GM12874 (cell line): ENCODE results near the gene BANF2.

Source experiments
- TF ChIP-seq, protein P1 (sequence below): IDR thresholded peaks from 2 replicates; pipeline ENCODE4 v1.5.1; 2011; ENCODE audit warnings: low read depth, mild to moderate bottlenecking, control low read depth, low read length, moderate library complexity; ENCODE audit not compliant: insufficient read depth

The BANF2 gene

DNA sequence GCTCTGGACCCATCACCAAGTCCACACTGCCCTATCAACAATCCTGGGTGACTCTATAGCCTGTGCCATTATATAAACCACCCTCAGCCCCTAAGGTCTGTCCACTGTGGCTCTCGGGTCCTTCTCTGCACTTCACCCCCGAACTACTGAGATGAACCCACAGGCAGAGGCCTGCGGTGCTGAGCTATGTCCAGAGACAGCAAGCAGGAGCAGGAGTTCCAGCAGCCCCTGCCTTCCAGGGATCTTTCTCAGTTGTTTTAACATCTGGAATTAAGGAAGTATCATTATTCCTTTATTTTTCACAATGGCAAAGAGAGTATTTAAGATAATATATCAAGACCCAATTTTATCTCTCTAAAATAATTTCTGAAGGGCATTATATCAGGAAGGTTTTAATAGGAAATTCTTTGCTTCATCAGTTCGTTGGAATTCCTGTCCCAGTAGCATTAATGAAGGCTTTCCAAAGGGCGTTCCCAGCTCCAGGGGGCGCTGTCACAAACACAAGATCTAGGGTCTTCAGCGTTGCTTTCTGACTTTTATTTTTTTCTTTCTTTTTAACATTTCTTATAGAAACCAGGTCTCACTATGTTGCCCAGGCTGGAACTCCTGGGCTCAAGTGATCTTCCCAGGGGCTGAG lies 45.0 kb upstream of the BANF2 start:
- TF ChIP-seq, protein P1, sequence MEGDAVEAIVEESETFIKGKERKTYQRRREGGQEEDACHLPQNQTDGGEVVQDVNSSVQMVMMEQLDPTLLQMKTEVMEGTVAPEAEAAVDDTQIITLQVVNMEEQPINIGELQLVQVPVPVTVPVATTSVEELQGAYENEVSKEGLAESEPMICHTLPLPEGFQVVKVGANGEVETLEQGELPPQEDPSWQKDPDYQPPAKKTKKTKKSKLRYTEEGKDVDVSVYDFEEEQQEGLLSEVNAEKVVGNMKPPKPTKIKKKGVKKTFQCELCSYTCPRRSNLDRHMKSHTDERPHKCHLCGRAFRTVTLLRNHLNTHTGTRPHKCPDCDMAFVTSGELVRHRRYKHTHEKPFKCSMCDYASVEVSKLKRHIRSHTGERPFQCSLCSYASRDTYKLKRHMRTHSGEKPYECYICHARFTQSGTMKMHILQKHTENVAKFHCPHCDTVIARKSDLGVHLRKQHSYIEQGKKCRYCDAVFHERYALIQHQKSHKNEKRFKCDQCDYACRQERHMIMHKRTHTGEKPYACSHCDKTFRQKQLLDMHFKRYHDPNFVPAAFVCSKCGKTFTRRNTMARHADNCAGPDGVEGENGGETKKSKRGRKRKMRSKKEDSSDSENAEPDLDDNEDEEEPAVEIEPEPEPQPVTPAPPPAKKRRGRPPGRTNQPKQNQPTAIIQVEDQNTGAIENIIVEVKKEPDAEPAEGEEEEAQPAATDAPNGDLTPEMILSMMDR = peak; percentile 41

DNA sequence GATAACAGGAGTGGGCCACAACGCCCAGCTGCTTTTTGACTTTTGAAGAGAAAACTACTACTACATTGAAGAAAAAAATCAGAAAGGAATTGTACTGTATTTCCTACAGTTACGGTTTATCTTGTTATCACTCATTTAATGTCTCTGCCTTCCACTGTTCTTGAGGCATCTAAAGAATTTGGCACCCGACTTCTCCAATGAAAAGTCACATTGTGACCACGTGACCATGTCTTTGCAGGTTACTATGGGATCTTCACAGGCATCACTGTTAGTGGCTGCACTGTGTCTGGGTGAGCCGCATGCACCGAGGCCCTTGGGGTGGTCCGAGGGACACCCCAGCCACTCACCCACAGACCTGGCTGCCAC lies 44.5 kb upstream of the BANF2 start:
- TF ChIP-seq, protein P1 = no peak

DNA sequence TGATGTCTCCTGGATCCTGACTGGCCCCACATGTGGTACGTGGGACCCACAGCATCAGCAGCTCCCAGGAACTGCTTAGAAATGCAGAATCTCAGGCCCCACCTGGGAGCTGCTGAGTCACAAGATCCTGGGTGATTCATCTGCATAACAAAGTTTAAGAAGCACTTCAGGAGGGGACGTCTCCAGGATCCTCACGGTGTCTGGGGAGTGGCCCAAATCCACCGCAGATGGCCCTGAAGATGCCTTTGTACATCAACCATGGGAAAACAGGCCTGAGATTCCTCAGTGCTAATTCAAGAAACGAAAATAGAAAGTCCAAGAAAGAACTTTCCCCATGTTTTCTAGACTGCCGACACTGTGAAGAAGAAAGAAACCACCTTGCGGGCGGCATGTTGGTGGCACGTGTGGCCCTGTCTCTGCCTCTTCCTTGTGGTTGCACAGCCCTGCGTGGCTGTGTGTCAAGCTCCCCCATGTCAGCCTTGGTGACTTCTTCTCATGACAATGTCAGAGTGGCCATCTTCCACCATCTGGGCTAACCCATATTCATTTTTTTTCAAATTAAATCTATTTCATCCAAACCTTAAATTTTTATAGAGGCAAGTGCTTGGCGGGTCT lies 43.8 kb upstream of the BANF2 start:
- TF ChIP-seq, protein P1 = no peak

DNA sequence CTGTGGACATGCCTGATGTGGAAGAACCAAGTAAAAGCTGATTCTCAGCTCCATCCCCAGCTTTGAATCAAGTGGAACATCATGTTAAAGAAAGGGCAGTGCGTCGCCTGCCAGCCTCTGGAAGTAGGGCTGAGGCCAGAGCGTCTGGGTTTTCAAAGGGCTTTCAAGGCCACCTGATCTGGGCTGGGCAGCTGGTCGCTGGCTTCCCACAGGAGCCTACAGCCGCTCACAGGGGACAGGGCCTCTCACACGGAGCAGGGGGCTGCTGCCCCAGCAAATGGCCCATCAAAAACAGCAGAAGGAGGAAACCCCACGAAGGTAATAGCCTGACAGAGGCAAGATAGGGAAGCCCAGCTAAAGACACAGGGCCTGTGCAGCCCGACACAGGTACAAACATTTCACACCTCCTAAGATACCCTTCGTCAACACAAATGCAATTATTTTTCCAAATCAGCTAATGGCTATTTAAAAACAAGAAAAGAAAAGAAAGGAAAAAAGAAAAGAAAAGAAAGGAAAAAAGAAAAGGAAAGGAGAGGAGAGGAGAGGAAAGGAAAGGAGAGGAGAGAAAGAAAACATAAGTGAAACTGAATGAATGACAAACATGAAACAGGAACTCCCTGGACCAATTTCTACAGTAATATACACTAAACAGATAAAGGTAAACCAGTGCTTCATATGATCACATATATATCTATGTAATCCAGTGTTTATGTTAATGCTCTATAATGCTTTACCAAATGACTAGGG lies 42.5 kb upstream of the BANF2 start:
- TF ChIP-seq, protein P1 = no peak

DNA sequence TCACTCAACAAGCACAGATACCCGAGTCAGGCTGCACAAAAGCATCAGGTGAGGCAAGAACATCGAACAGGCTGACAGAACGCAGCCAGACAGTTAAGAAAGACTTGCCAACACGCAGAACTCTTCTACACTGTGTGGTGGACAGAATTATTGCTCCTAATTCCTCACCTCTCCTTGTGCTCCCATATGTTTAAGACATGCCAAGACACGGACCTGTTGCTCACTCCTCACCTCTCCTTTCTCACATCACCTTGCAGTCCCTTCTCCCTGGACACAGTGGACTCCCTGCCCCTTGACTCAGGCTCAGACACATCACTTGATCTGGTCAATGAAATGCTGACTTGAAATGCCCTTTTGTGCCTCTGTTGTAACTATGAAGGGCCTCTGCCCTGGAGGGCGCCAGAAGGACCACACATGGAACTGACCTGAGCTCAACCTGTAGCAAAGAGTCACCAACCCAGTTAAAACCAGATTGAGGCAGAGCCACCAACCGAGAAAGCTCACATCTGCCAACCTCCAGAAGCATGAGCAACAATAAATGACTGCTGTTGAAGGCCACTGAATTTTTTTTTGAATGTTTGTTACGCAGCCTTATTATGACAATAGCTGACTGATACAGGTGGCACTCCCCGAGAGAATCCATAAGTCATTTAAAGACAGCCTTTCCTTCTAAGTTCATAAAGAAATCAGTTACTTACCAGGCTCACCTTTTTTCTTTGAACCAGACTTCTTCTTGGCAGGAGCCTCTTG lies 41.7 kb upstream of the BANF2 start:
- TF ChIP-seq, protein P1 = no peak

DNA sequence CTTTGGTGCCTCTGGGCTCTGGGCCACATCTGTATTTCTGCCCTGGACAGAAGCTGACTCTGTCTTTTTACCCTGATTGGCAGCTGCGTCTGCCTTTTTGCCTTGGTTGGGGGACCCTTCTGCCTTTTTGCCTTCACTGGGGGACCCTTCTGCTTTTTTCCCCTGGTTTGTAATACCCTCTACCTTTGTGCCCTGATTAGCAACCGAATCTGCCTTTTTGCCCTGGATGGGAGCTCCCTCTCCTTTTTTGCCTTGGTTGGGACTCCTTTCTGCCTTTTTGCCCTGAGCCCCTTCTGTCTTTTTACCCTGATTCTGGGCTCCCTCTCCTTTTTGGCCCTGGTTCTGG lies 41.1 kb upstream of the BANF2 start:
- TF ChIP-seq, protein P1 = no peak

DNA sequence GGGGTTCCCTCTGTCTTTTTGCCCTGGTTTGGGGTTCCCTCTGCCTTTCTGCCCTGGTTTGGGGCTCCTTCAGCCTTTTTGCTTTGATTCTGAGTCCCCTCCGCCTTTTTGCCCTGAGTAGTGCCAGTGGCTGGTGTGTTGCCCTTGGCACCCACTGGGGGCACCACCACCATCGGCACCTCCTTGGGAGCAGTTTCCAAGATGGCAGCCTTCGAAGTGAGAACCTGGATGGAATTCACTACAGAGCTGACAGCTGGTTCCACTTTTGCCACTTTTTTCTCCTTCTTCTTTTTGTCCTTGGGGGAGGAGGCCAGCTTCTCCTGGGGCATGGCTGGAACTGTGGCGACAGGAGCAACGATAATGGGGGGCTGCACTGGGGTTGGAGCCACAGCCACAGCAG lies 40.0 kb upstream of the BANF2 start:
- TF ChIP-seq, protein P1 = no peak
